Stomach (tissue), 4 donors: ENCODE data around the gene CD79B.
A peak's percentile ranks its signal among the peaks of the same experiment; 100 is the strongest.
"Not testable (repeated sequence)": the region's sequence is repeated elsewhere in the genome, so short reads cannot be mapped to it uniquely, and the experiment has no call there.

Experiments
- POLR2A ChIP-seq, 4 donors: fragments of 450-650 bp; IDR thresholded peaks; one replicate each; pipeline ENCODE4 v1.6.1; 2016; ENCODE audit warnings: antibody characterized with exemption in 4 of 4, control low read depth in 2 of 4, mild to moderate bottlenecking in 1 of 4, moderate library complexity in 1 of 4
- POLR2AphosphoS5 ChIP-seq, 3 donors: sonication (generic); formaldehyde crosslinking; IDR thresholded peaks; one replicate each; pipeline ENCODE4 v1.6.1; 2016; ENCODE audit warnings: antibody characterized with exemption in 3 of 3
- TF ChIP-seq, protein P1 (sequence below), 7 experiments: fragments of 450-650 bp in 4 of 7; fragments of 200-600 bp in 3 of 7; sonication (generic) in 3 of 7; IDR thresholded peaks; one replicate each; pipeline ENCODE4 v1.5.1; 2016 to 2019; ENCODE audit warnings: antibody characterized with exemption in 7 of 7, control low read depth in 2 of 7, mild to moderate bottlenecking in 1 of 7

DNA sequence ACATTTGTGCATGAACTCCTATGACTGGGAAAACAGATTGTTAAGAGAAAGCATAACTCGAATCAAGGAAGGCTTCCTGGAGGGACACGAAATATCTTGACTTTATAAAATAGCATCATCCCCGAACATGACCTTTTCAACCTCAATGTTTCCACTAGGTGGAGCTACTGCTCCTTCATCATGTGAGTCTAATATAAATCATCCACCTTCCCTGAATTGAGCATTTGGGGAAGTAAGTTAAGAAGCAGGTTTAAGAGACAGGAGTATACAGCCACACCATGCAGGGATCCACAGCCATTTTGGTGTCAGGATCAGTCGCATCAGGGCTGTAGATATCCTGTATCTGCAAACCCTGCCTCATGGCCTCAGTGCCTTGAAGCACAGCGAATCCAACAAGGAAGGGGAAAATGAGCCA lies 28.3 kb downstream of the CD79B start:
- TF ChIP-seq POLR2A, POLR2AphosphoS5 (IDR thresholded peaks at IDR 0.05): not testable (repeated sequence)
- TF ChIP-seq, protein P1, sequence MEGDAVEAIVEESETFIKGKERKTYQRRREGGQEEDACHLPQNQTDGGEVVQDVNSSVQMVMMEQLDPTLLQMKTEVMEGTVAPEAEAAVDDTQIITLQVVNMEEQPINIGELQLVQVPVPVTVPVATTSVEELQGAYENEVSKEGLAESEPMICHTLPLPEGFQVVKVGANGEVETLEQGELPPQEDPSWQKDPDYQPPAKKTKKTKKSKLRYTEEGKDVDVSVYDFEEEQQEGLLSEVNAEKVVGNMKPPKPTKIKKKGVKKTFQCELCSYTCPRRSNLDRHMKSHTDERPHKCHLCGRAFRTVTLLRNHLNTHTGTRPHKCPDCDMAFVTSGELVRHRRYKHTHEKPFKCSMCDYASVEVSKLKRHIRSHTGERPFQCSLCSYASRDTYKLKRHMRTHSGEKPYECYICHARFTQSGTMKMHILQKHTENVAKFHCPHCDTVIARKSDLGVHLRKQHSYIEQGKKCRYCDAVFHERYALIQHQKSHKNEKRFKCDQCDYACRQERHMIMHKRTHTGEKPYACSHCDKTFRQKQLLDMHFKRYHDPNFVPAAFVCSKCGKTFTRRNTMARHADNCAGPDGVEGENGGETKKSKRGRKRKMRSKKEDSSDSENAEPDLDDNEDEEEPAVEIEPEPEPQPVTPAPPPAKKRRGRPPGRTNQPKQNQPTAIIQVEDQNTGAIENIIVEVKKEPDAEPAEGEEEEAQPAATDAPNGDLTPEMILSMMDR (IDR thresholded peaks at IDR 0.05), result peak in 1 of 7 experiments; percentile 24
